GM23248 (cell line): Measurements from ENCODE around the gene THRSP. TPM values are rescaled to one million over a fixed set of nuclear protein-coding genes. Genes with fewer than 3 reads are reported as not detected.

Source experiments
- DNase-seq: peaks from one replicate; pipeline ENCODE4 v3.0.0-alpha.2; 2015
- H2AFZ ChIP-seq: fragments of 200-600 bp; sonication (generic); 2 replicates; pipeline ENCODE4 v1.6.1; 2016; ENCODE audit warnings: antibody characterized with exemption
- H3F3A ChIP-seq: fragments of 200-600 bp; sonication (generic); 2 replicates; pipeline ENCODE4 v1.6.1; 2016; ENCODE audit warnings: mild to moderate bottlenecking, antibody characterized with exemption, mixed run types; ENCODE audit not compliant: insufficient read depth
- H3K27ac ChIP-seq: fragments of 200-600 bp; sonication (generic); 2 replicates; pipeline ENCODE4 v1.5.1; 2016; ENCODE audit warnings: mild to moderate bottlenecking
- H3K27me3 ChIP-seq: fragments of 200-600 bp; sonication (generic); replicated peaks from 2 replicates; pipeline ENCODE4 v1.6.1; 2016; ENCODE audit warnings: mild to moderate bottlenecking; ENCODE audit not compliant: insufficient read depth
- H3K36me3 ChIP-seq: fragments of 200-600 bp; sonication (generic); 2 replicates; pipeline ENCODE4 v1.6.1; 2016; ENCODE audit warnings: low read depth, mild to moderate bottlenecking
- H3K4me1 ChIP-seq: fragments of 200-600 bp; sonication (generic); 2 replicates; pipeline ENCODE4 v1.6.1; 2016; ENCODE audit warnings: mild to moderate bottlenecking; ENCODE audit not compliant: insufficient read depth
- H3K4me2 ChIP-seq: fragments of 200-600 bp; sonication (generic); one replicate; pipeline ENCODE4 v1.6.1; 2016; ENCODE audit warnings: mild to moderate bottlenecking; ENCODE audit not compliant: unreplicated experiment
- H3K4me3 ChIP-seq: fragments of 200-600 bp; sonication (generic); 2 replicates; pipeline ENCODE4 v1.5.1; 2016; ENCODE audit warnings: mild to moderate bottlenecking
- H3K79me2 ChIP-seq: fragments of 200-600 bp; sonication (generic); 2 replicates; pipeline ENCODE4 v1.6.1; 2016; ENCODE audit warnings: mild to moderate bottlenecking; ENCODE audit not compliant: insufficient read depth
- H3K9ac ChIP-seq: fragments of 200-600 bp; sonication (generic); 2 replicates; pipeline ENCODE4 v1.6.1; 2016; ENCODE audit warnings: mild to moderate bottlenecking
- H3K9me2 ChIP-seq: fragments of 200-600 bp; sonication (generic); 2 replicates; pipeline ENCODE4 v1.6.1; 2016; ENCODE audit warnings: mixed run types, mild to moderate bottlenecking, moderate library complexity; ENCODE audit not compliant: insufficient read depth
- H3K9me3 ChIP-seq: fragments of 200-600 bp; sonication (generic); one replicate; pipeline ENCODE4 v1.6.1; 2017; ENCODE audit warnings: low read depth
- H4K20me1 ChIP-seq: fragments of 200-600 bp; sonication (generic); 2 replicates; pipeline ENCODE4 v1.6.0; 2016; ENCODE audit not compliant: insufficient read depth
- EZH2 ChIP-seq: fragments of 200-600 bp; sonication (generic); IDR thresholded peaks from 2 replicates; pipeline ENCODE4 v1.6.1; 2018; ENCODE audit warnings: antibody characterized with exemption, mild to moderate bottlenecking; ENCODE audit not compliant: insufficient read depth, poor library complexity, severe bottlenecking
- EZH2phosphoT487 ChIP-seq: fragments of 200-600 bp; sonication (generic); IDR thresholded peaks from 2 replicates; pipeline ENCODE4 v1.6.1; 2018; ENCODE audit warnings: antibody characterized with exemption, moderate library complexity, mild to moderate bottlenecking, low read depth; ENCODE audit not compliant: insufficient read depth
- WGBS, 2 experiments: methylation state at CpG; one replicate each; pipeline ENCODE4 v1.1.6; 2015 to 2017; ENCODE audit warnings: low lambda C conversion rate in 2 of 2, low coverage in 1 of 2; ENCODE audit errors: missing lambda C conversion rate in 2 of 2; 5-methylcytosine and 5-hydroxymethylcytosine counted together
- in situ Hi-C: fragments of 300-500 bp; cut with MboI; formaldehyde crosslinking; loops from 2 replicates; pipeline ENCODE4 v1.15.0; 2020
- polyA plus RNA-seq: library from polyadenylated mRNA; unstranded; fragments of >200 nt; fragmentation: Nextera tagmentation; extraction: Ambion mirVana; gene quantifications from 2 replicates; pipeline ENCODE4 v1.2.1, GENCODE V29; 2016
- total RNA-seq: library from RNA; depleted of rRNA; stranded (reverse); fragments of >200 nt; shearing (Covaris generic); gene quantifications from 2 replicates; pipeline ENCODE4 v1.2.3, GENCODE V29; 2014

THRSP gene
- total and polyA plus RNA-seq, 2 experiments from 2014 or later = not detected

- Histone ChIP-seq H3K9me2 (no peaks in the 10 kb centered on the region), H3K4me2 (no peak overlapping the region), H3F3A (no peaks in the 10 kb centered on the region), H3K27ac (no peak overlapping the region), H4K20me1 (no peaks in the 10 kb centered on the region), H3K27me3 (no peaks in the 10 kb centered on the region), H3K9ac (no peak overlapping the region), H3K9me3 (no peaks in the 10 kb centered on the region), H3K4me3 (no peak overlapping the region), H3K79me2 (no peaks in the 10 kb centered on the region), H2AFZ (no peak overlapping the region), H3K36me3 (no peaks in the 10 kb centered on the region), H3K4me1 (no peaks in the 10 kb centered on the region)
- in situ Hi-C loops = no loop called here
- TF ChIP-seq EZH2 = no peak
- 96 to 98% methylated on average over 4 of the region's 4 CpGs for WGBS, 2 experiments
- DNase-seq = no peak
Observed at GRCh38 chr11:78061921-78062311, 1.7 kb upstream of the THRSP start.

- in situ Hi-C loops = no loop called here
- Histone ChIP-seq H3K4me3 (no peak overlapping the region), H3K4me1 (no peaks in the 10 kb centered on the region), H3K4me2 (no peak overlapping the region), H3K79me2 (no peaks in the 10 kb centered on the region), H3K36me3 (peaks cover 3% of the 10 kb centered on the region; the same call in 1 of the 2 replicates), H3K9me2 (no peaks in the 10 kb centered on the region), H3K9me3 (no peaks in the 10 kb centered on the region), H3F3A (no peaks in the 10 kb centered on the region), H3K9ac (no peak overlapping the region), H2AFZ (no peak overlapping the region), H4K20me1 (no peaks in the 10 kb centered on the region), H3K27ac (no peak overlapping the region), H3K27me3 (no peaks in the 10 kb centered on the region)
- no peak for DNase-seq
- 62 to 67% methylated on average over 2 of the region's 2 CpGs for WGBS, 2 experiments
- TF ChIP-seq EZH2phosphoT487 = no peak
- no peak for TF ChIP-seq EZH2
Observed at GRCh38 chr11:78062671-78063070, 990 bp upstream of the THRSP start.

DNA sequence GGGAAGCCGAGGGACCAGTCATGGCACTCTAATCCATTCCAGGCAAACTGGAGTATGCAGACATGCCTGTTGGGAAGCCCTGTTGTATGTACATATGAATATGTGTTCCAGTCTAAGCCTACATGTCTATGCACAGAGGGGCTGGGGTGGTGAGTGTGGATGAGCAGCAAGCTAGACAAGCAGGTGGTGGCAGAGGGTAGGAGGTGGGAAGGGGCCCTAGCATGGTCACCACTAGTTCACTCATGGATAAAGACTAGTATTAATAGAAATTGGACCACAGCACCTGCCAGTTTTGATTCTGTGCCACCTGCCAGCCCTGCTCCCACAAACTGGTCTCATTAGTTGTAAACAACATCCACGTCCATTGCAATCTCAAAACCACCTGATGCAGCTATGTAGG is 1.5 kb downstream of the THRSP start:
- Histone ChIP-seq H3K4me1 (no peaks in the 10 kb centered on the region), H3K27me3 (no peaks in the 10 kb centered on the region), H2AFZ (no peak overlapping the region), H4K20me1 (no peaks in the 10 kb centered on the region), H3K27ac (no peak overlapping the region), H3K9me3 (no peaks in the 10 kb centered on the region), H3K9ac (no peak overlapping the region), H3K9me2 (no peaks in the 10 kb centered on the region), H3K79me2 (peaks cover 2% of the 10 kb centered on the region; the same call in 1 of the 2 replicates), H3K4me2 (no peak overlapping the region), H3K36me3 (peaks cover 20% of the 10 kb centered on the region), H3F3A (no peaks in the 10 kb centered on the region), H3K4me3 (no peak overlapping the region)
- in situ Hi-C loops = no loop called here
- no peak for DNase-seq
- no peak for TF ChIP-seq EZH2
- TF ChIP-seq EZH2phosphoT487 = no peak
- 94 to 98% methylated on average over 2 of the region's 2 CpGs for WGBS, 2 experiments

- H3K9me2 ChIP-seq = no peaks in the 10 kb centered on the region
- H3F3A ChIP-seq = no peaks in the 10 kb centered on the region
- no peaks in the 10 kb centered on the region for H3K9me3 ChIP-seq
- no peak overlapping the region for H3K4me2 ChIP-seq
- H2AFZ ChIP-seq = no peak overlapping the region
- H3K9ac ChIP-seq = no peak overlapping the region
- no peaks in the 10 kb centered on the region for H4K20me1 ChIP-seq
- WGBS, 2 experiments = 96 to 100% methylated on average over 2 of the region's 2 CpGs
- H3K4me3 ChIP-seq = no peak overlapping the region
- TF ChIP-seq EZH2phosphoT487 = no peak
- no peak for TF ChIP-seq EZH2
- in situ Hi-C loops = no loop called here
- no peaks in the 10 kb centered on the region for H3K27me3 ChIP-seq
- no peaks in the 10 kb centered on the region for H3K4me1 ChIP-seq
- no peak for DNase-seq
- no peak overlapping the region for H3K27ac ChIP-seq
- peaks cover 28% of the 10 kb centered on the region for H3K36me3 ChIP-seq
- peaks cover 15% of the 10 kb centered on the region for H3K79me2 ChIP-seq
Observed at GRCh38 chr11:78066471-78066870, 2.8 kb downstream of the THRSP start.

GRCh38 chr11:78067704-78068103 is 4.0 kb downstream of the THRSP start:
- H3K27me3 ChIP-seq = no peaks in the 10 kb centered on the region
- 63 to 64% methylated on average over 4 of the region's 4 CpGs for WGBS, 2 experiments

More at GRCh38 chr11:78067704-78068103, 4.0 kb downstream of the THRSP start:
- no peaks in the 10 kb centered on the region for H3F3A ChIP-seq
- peaks cover 32% of the 10 kb centered on the region for H3K36me3 ChIP-seq
- no peak overlapping the region for H2AFZ ChIP-seq
- in situ Hi-C loops = no loop called here
- no peaks in the 10 kb centered on the region for H3K4me1 ChIP-seq
- DNase-seq = no peak
- no peak overlapping the region for H3K4me2 ChIP-seq
- no peak overlapping the region for H3K4me3 ChIP-seq
- H3K79me2 ChIP-seq = peaks cover 27% of the 10 kb centered on the region
- no peak overlapping the region for H3K27ac ChIP-seq
- TF ChIP-seq EZH2phosphoT487 (no peak), EZH2 (no peak)
- no peaks in the 10 kb centered on the region for H4K20me1 ChIP-seq
- no peaks in the 10 kb centered on the region for H3K9me2 ChIP-seq
- H3K9ac ChIP-seq = no peak overlapping the region
- H3K9me3 ChIP-seq = no peaks in the 10 kb centered on the region
